Epithelial cell of esophagus (primary cell): Measurements from ENCODE around the gene TIMM8B.
"Not testable (repeated sequence)": the region's sequence is repeated elsewhere in the genome, so short reads cannot be mapped to it uniquely, and the experiment has no call there.

ENCODE experiments used
- DNase-seq: peaks from one replicate; pipeline ENCODE4 v3.0.0; 2010; ENCODE audit warnings: low read depth
- H3K4me3 ChIP-seq: 2 replicates; pipeline ENCODE4 v1.5.1; 2011; ENCODE audit warnings: mild to moderate bottlenecking, low read length, control low read depth
- TF ChIP-seq, protein P1 (sequence below): IDR thresholded peaks from 2 replicates; pipeline ENCODE4 v1.5.1; 2011; ENCODE audit warnings: low read depth, mild to moderate bottlenecking, low read length, control low read depth, inconsistent platforms; ENCODE audit not compliant: insufficient read depth; ENCODE audit errors: missing control alignments

The TIMM8B gene

DNA sequence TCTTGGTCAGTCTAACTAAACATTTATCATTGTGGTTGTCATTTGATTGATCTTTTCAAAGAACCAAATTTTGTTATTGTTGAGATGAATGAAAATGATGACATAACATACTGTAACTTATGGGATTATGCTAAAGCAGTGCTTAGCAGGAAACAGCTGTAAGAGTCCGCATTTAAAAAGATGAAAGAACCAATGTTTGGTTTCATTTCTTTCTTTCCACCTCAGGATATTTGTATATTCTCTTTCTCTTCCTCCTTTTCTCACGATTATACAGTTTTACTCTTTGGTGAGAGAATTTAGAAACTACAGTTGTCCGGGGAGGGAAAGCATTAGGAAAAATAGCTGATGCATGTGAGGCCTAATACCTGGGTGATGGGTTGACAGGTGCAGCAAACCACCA, 35.8 kb downstream of the TIMM8B start:
- TF ChIP-seq, protein P1, sequence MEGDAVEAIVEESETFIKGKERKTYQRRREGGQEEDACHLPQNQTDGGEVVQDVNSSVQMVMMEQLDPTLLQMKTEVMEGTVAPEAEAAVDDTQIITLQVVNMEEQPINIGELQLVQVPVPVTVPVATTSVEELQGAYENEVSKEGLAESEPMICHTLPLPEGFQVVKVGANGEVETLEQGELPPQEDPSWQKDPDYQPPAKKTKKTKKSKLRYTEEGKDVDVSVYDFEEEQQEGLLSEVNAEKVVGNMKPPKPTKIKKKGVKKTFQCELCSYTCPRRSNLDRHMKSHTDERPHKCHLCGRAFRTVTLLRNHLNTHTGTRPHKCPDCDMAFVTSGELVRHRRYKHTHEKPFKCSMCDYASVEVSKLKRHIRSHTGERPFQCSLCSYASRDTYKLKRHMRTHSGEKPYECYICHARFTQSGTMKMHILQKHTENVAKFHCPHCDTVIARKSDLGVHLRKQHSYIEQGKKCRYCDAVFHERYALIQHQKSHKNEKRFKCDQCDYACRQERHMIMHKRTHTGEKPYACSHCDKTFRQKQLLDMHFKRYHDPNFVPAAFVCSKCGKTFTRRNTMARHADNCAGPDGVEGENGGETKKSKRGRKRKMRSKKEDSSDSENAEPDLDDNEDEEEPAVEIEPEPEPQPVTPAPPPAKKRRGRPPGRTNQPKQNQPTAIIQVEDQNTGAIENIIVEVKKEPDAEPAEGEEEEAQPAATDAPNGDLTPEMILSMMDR, result no peak
- no peak for DNase-seq
- no peak overlapping the region for H3K4me3 ChIP-seq

DNA sequence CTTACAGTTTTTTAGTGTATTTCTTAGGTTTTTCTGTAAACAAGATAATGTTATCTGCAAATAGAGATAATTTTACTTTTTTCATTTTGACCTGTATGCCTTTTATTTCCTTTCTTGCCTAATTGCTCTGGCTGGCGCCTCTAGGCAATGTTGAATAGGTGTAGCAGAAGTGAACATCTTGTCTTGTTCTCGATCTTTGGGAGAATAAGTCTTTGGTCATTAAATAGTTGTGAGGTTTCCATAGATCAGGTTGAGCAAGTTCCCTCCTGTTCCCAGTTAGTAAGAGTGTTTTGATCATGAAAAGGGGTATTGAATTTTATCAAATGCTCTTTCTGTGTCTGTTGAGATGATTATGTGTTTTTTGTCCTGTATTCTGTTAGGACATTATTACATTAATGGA, 36.8 kb downstream of the TIMM8B start:
- DNase-seq, result peak; percentile 75
- TF ChIP-seq, protein P1, result no peak
- no peak overlapping the region for H3K4me3 ChIP-seq

DNA sequence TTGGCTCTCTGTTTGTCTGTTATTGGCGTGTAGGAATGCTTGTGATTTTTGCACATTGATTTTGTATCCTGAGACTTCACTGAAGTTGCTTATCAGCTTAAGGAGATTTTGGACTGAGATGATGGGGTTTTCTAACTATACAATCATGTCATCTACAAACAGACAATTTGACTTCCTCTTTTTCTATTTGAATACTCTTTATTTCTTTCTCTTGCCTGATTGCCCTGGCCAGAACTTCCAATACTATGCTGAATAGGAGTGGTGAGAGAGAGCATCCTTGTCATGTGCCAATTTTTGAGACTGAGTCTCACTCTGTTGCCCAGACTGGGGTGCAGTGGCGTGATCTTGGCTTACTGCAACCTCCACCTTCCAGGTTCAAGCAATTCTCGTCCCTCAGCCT, 38.3 kb downstream of the TIMM8B start:
- H3K4me3 ChIP-seq, DNase-seq: not testable (repeated sequence)

DNA sequence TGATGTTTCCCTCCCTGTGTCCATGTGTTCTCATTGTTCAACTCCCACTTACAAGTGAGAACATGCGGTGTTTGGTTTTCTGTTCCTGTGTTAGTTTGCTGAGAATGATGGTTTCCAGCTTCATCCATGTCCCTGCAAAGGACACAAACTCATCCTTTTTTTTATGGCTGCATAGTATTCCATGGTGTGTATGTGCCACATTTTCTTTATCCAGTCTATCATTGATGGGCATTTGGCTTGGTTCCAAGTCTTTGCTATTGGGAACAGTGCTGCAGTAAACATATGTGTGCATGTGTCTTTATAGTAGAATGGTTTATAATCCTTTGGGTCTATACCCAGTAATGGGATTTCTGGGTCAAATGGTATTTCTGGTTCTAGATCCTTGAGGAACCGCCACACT, 39.9 kb downstream of the TIMM8B start:
- not testable (repeated sequence) for DNase-seq, H3K4me3 ChIP-seq

DNA sequence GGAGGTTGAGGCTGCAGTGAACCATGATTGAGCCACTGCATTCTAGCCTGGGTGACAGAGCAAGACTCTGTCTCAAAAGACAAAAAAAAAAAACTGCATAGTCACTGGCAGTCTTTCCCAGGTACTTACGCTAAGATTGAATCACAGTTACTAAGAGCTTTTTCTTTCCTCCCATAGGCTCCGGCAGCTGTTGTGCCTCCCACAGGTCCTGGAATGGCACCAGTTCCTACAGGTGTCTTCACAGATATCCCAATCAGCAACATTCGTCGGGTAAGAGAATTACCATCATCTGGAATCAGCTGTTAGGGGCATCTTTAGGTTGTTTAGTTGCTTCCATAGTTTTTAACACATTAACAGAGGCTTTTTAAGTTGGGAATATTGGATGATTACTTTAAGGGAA, 41.6 kb downstream of the TIMM8B start:
- TF ChIP-seq, protein P1, result no peak
- DNase-seq, result no peak
- H3K4me3 ChIP-seq, result no peak overlapping the region

DNA sequence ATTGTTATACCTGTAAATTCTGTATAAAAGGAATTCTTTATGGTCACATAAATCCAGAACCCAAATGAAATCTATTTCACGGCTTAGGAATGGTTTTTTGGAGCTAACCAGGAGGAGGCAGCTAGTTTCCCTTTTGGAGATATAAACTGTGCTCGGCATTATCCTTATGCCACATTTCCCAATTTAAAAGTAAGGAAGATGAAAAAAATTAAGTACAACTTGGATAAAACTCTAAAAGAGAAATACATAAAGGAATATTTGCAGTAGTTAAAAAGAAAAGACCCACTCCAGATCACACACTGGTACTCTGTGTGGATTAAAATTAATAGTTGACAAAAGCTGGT, 43.6 kb downstream of the TIMM8B start:
- TF ChIP-seq, protein P1, result no peak

DNA sequence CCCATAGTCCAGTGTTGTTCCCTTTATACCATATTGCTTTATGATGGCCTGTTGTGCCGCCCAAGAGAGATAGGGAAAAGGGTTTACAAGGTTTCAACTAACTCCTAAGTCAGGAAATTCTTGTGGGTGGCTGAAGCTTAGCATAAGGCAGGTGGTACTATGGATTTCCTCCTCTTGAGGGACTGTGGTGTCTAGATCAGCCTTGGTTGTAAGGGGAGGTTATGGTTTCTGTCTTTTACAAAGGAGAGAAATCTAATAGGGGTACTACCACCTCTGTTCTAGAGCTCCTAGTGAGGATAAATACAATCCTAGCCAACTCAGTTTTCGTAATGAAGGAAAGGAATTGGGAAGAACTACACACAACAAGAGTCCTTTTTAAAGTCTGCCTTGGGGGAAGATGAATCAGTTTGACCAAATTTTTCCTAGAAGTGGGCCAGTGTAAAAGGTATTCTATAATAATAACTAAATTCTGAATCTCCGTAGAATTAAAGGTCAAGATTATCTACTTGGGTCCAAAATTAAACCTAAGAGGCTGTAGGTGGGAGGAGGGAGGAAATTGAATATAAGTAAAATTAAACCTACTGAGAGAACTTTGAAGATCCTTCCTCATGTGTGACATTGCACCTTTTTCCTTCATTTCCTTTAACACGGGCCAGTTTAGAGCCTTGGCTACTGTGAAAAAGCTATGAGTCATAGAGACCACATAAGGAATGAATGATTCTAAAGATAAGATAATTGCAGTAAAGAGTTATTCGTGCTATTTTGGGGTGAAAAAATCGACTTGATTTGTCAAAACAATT, 44.2 kb downstream of the TIMM8B start:
- TF ChIP-seq, protein P1, result no peak
- no peak for DNase-seq
- no peak overlapping the region for H3K4me3 ChIP-seq

More for the DNA sequence above, 43.6 kb downstream of the TIMM8B start:
- no peak overlapping the region for H3K4me3 ChIP-seq
- DNase-seq, result no peak

DNA sequence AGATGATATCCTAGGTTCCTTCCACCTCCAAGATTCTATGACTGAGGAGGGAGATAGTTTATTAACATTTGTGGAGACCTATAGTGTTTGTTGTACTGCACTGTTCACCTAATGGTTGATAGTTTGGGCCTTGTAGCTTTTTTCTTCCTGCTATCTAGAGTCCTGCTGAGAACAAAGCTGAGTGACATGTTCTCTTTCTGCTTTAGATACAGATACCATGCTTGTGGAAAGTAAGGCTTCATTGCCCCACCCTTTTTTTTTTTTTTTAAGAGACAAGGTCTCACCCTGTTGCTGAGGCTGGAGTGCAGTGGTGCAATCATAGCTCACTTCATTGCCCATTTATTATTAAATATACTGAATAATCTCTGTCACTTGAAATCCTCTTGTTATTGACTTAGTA, 49.0 kb downstream of the TIMM8B start:
- DNase-seq, result no peak
- TF ChIP-seq, protein P1, result no peak
- H3K4me3 ChIP-seq, result no peak overlapping the region
